Measurements from ENCODE around the gene SPPL2A.

Gene SPPL2A

DNA sequence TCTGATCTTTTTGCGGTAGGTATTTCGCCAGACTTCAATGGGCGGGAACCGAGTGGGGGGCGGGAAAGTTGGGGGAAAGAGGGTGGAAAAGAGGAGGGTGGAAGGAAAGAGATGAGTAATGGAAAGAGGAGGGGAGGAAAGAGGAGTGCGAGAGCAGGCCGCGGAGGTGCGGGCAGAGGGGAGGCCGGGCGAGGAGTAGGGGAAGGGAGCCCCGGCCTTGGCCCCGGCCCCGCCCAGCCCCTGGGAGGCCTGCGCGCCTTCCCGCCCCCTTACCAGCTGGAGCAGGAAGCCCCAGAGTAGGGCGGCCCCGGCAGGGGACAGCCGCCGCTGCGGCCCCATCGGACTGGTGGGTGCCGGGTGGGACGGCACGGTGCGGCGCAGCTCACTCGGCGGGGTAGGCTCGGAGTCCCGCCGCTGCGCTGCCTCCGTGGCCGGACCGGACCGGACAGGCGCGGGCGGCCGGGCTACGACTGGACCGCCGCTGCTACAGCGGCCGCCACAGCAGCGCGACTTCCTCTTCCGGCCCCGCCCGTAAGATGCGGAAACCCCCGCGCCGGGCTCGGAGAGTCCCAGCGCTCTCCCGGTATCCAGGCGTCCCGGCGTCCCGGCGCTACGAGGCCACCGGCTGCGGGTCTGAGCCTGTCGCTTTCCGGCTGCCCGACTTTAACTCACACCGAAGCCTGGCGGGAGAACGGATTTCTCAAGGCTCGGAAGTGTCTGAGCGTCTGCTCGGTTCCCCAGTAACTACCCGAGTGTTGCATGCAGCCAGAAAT, at the start of gene SPPL2A (continued):
- TF ChIP-seq ZNF174 (tag by site-specific recombination; IDR thresholded peaks at IDR 0.05) (no peak), ZNF626 (tag by site-specific recombination; IDR thresholded peaks at IDR 0.05) (no peak), ZNF76 (tag by site-specific recombination; IDR thresholded peaks at IDR 0.05; ENCODE audit: borderline replicate concordance, low read depth) (peak; percentile 60; the same call in 1 of the 2 replicates), ZNF658 (tag by site-specific recombination; IDR thresholded peaks at IDR 0.05) (no peak), ZNF155 (tag by site-specific recombination; IDR thresholded peaks at IDR 0.05) (no peak), ZNF274 (IDR thresholded peaks at IDR 0.05; ENCODE audit: low read length) (no peak), ZNF274 (tag by site-specific recombination; IDR thresholded peaks at IDR 0.05; ENCODE audit: borderline replicate concordance) (no peak), ZNF514 (tag by site-specific recombination; IDR thresholded peaks at IDR 0.05) (no peak), GLIS1 (tag by site-specific recombination; IDR thresholded peaks at IDR 0.05) (peak; percentile 75), HOXC10 (CRISPR knock-in tag; IDR thresholded peaks at IDR 0.05) (no peak), ZNF600 (tag by site-specific recombination; IDR thresholded peaks at IDR 0.05) (no peak; the same call in 1 of the 2 replicates), RBAK (tag by site-specific recombination; IDR thresholded peaks at IDR 0.05) (no peak), ZNF660 (tag by site-specific recombination; IDR thresholded peaks at IDR 0.05) (no peak), ZNF148 (tag by site-specific recombination; IDR thresholded peaks at IDR 0.05; ENCODE audit: borderline replicate concordance) (no peak), ZNF221 (tag by site-specific recombination; IDR thresholded peaks at IDR 0.05; ENCODE audit: borderline replicate concordance) (no peak), ZNF280D (tag by site-specific recombination; IDR thresholded peaks at IDR 0.05) (no peak), ZNF157 (tag by site-specific recombination; IDR thresholded peaks at IDR 0.05) (no peak), ZNF621 (tag by site-specific recombination; IDR thresholded peaks at IDR 0.05) (no peak), MZF1 (tag by site-specific recombination; IDR thresholded peaks at IDR 0.05; ENCODE audit: borderline replicate concordance) (no peak)
- TF ChIP-seq, protein P1, sequence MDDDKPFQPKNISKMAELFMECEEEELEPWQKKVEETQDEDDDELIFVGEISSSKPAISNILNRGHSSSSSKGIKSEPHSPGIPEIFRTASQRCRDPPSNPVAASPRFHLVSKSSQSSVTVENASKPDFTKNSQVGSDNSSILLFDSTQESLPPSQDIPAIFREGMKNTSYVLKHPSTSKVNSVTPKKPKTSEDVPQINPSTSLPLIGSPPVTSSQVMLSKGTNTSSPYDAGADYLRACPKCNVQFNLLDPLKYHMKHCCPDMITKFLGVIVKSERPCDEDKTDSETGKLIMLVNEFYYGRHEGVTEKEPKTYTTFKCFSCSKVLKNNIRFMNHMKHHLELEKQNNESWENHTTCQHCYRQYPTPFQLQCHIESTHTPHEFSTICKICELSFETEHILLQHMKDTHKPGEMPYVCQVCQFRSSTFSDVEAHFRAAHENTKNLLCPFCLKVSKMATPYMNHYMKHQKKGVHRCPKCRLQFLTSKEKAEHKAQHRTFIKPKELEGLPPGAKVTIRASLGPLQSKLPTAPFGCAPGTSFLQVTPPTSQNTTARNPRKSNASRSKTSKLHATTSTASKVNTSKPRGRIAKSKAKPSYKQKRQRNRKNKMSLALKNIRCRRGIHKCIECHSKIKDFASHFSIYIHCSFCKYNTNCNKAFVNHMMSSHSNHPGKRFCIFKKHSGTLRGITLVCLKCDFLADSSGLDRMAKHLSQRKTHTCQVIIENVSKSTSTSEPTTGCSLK (tag by site-specific recombination; IDR thresholded peaks at IDR 0.05): no peak
- TF ChIP-seq, protein P2, sequence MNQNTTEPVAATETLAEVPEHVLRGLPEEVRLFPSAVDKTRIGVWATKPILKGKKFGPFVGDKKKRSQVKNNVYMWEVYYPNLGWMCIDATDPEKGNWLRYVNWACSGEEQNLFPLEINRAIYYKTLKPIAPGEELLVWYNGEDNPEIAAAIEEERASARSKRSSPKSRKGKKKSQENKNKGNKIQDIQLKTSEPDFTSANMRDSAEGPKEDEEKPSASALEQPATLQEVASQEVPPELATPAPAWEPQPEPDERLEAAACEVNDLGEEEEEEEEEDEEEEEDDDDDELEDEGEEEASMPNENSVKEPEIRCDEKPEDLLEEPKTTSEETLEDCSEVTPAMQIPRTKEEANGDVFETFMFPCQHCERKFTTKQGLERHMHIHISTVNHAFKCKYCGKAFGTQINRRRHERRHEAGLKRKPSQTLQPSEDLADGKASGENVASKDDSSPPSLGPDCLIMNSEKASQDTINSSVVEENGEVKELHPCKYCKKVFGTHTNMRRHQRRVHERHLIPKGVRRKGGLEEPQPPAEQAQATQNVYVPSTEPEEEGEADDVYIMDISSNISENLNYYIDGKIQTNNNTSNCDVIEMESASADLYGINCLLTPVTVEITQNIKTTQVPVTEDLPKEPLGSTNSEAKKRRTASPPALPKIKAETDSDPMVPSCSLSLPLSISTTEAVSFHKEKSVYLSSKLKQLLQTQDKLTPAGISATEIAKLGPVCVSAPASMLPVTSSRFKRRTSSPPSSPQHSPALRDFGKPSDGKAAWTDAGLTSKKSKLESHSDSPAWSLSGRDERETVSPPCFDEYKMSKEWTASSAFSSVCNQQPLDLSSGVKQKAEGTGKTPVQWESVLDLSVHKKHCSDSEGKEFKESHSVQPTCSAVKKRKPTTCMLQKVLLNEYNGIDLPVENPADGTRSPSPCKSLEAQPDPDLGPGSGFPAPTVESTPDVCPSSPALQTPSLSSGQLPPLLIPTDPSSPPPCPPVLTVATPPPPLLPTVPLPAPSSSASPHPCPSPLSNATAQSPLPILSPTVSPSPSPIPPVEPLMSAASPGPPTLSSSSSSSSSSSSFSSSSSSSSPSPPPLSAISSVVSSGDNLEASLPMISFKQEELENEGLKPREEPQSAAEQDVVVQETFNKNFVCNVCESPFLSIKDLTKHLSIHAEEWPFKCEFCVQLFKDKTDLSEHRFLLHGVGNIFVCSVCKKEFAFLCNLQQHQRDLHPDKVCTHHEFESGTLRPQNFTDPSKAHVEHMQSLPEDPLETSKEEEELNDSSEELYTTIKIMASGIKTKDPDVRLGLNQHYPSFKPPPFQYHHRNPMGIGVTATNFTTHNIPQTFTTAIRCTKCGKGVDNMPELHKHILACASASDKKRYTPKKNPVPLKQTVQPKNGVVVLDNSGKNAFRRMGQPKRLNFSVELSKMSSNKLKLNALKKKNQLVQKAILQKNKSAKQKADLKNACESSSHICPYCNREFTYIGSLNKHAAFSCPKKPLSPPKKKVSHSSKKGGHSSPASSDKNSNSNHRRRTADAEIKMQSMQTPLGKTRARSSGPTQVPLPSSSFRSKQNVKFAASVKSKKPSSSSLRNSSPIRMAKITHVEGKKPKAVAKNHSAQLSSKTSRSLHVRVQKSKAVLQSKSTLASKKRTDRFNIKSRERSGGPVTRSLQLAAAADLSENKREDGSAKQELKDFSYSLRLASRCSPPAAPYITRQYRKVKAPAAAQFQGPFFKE (tag by site-specific recombination; IDR thresholded peaks at IDR 0.05; ENCODE audit: borderline replicate concordance): no peak
- TF ChIP-seq, protein P3, sequence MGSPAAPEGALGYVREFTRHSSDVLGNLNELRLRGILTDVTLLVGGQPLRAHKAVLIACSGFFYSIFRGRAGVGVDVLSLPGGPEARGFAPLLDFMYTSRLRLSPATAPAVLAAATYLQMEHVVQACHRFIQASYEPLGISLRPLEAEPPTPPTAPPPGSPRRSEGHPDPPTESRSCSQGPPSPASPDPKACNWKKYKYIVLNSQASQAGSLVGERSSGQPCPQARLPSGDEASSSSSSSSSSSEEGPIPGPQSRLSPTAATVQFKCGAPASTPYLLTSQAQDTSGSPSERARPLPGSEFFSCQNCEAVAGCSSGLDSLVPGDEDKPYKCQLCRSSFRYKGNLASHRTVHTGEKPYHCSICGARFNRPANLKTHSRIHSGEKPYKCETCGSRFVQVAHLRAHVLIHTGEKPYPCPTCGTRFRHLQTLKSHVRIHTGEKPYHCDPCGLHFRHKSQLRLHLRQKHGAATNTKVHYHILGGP (tag by site-specific recombination; IDR thresholded peaks at IDR 0.05): no peak
- TF ChIP-seq, protein P4, sequence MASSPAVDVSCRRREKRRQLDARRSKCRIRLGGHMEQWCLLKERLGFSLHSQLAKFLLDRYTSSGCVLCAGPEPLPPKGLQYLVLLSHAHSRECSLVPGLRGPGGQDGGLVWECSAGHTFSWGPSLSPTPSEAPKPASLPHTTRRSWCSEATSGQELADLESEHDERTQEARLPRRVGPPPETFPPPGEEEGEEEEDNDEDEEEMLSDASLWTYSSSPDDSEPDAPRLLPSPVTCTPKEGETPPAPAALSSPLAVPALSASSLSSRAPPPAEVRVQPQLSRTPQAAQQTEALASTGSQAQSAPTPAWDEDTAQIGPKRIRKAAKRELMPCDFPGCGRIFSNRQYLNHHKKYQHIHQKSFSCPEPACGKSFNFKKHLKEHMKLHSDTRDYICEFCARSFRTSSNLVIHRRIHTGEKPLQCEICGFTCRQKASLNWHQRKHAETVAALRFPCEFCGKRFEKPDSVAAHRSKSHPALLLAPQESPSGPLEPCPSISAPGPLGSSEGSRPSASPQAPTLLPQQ (tag by site-specific recombination; IDR thresholded peaks at IDR 0.05): no peak

Measured in HEK293 (cell line).